Measurements from ENCODE around the gene ASB10.

The ASB10 gene

GRCh38 chr7:151157645-151158329, 29.3 kb downstream of the ASB10 start:
- DNase-seq, result no peak

DNA sequence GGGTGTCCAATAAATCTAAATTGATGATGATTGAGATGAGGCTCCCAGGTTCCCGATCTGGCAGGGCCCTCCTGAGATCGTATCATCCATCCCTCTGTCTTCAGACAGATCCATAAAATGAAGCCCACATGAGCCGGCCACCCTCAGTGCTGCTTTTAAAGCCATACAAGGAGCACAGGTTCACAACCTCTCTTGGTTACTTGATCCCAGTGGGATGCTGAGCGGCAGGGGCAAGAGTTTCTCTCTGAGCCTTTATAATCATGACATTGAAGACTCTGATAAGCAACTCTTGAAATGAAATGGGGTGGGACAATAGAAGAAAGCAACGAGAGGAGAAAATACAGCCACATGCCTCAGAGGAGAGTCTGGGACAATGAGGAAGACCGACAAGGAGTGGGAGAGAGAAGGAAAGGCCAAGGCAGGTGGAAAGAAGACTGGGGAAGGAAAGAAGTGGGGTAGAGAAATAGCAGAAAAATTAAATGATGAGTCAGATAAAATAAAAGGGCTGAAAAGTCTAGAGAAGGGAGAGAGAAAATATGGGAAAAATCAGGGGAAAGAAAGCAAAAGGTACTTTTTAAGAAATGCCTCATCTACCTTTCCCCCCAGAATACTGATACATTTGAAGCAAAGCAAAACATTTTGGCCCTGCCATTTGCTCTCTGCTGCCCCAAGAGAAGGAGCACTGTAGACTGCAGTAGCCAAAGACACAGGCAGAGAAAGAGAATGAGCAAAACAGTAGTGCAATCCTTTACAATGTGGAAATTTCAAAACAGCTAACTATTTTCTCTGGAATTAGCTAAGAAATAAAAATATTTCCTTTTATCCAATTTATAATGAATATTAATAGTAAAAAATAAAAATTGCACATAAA, 34.2 kb downstream of the ASB10 start:
- DNase-seq, result no peak

DNA sequence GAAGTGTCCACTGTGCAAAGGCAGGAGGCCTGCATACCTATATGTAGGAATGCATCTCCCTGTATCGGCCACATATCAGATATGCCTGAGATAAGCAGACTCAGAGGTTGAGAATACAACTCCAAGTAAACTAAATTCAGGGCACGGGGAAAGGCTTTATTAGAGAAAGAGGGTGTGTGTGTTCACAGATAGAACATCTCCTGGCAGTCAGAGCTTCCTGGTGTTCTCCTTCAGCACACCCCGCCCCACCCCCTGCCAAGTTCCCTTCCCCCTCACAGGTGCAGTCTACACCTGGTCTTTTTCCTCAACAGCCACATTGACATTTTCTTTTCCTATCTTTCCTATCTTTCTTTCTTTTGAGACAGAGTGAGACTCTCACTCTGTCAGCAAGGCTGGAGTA, 36.7 kb downstream of the ASB10 start:
- no peak for DNase-seq

- no peak for DNase-seq
These were observed 38.5 kb downstream of the ASB10 start for GRCh38 chr7:151148319-151149259.

DNA sequence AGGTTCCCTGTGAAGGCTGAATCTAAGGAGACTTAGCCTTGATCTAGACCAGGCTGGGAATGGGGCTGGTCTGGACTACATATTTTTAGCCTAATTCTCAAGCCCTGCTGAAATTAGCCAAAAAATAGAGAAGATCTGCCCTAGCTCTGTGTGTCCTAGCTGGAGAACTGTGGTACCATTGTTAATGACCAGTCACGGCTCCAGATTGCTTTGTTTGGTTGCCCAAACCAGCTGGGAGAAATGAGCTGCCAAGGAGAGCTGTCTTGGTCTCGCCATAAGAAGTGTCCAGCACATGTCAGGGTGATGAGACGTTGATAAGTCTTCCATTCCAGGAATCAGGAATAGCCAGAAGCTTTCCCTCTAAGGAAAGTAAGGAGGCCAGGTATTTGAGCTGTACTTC, 40.3 kb downstream of the ASB10 start:
- no peak for DNase-seq

DNA sequence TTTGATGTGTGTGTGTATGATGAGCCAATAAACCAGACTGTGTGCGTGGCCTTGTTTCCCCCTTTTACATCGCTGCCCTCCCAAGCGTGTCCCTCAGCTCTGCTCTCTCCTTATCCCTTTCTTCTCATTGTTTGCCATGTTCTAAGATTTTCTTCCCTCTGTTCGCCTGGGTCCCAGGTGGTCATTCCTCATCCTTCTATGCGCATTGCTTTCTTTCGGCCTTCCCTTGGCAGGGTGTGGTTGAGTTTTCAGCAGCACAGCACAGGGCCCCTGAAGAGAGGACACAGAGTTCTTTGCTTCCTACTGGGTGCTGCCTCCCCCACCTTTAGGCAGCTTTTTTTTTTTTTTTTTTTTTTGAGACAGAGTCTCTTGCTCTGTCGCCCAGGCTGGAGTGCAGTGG, 42.7 kb downstream of the ASB10 start:
- no peak for DNase-seq

- no peak for DNase-seq
These were observed 43.6 kb downstream of the ASB10 start for GRCh38 chr7:151143261-151144015.

GRCh38 chr7:151142686-151143040, 44.4 kb downstream of the ASB10 start:
- DNase-seq, result no peak

DNA sequence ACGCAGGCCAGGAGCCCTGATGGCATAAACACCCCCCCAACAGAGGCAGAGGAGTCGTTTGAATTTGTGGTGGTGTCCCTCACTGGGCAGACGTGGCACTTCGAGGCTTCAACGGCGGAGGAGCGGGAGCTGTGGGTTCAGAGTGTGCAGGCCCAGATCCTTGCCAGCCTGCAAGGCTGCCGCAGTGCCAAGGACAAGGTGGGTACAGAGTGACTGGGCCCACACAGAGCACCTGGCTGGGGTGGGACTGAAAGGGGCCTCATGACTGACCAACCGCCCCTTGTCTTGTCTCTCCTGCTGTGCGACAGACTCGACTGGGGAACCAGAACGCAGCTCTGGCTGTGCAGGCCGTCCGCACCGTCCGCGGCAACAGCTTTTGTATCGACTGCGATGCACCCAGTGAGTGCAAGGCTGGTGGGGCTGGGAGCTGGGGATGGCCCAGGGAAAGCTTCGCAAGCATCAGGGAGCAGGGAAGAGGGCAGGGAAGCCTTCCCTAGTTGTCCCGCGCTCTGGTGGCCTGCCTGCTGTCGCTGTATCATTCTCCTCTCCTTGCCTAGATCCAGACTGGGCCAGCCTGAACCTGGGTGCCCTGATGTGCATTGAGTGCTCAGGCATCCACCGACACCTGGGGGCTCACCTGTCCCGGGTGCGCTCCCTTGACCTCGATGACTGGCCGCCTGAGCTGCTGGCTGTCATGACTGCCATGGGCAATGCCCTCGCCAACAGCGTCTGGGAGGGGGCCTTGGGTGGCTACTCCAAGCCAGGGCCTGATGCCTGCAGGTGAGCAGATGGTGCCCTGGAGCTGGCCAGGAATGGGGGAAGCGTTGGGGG, 45.0 kb downstream of the ASB10 start:
- no peak for DNase-seq

- no peak for DNase-seq
These were observed 45.7 kb downstream of the ASB10 start for GRCh38 chr7:151141311-151141854.

- no peak for DNase-seq
These were observed 46.2 kb downstream of the ASB10 start for GRCh38 chr7:151140826-151141225.

GRCh38 chr7:151139791-151140190, 47.3 kb downstream of the ASB10 start:
- no peak for DNase-seq

- DNase-seq, result no peak
These were observed 47.8 kb downstream of the ASB10 start for GRCh38 chr7:151139071-151139790.

- DNase-seq, result no peak
These were observed 48.7 kb downstream of the ASB10 start for GRCh38 chr7:151138153-151138851.

DNA sequence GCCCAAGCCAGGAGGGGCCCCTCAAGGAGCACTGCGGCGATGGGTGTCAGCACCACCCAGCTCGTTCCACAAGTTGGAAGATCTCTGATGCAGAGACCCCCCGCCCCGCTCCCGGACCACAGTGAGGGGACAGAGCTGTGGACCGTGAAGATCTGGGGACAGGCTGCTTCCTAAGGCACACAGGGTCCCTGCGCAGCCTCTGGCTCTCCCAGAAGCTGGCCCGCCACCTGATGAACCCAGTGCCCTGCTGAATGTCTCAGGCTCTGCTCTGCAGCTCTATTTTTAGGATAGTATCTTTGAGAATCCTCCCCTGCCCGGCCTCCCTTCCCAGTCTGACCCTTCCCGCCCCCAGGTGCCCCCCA, 49.3 kb downstream of the ASB10 start:
- DNase-seq, result no peak

GRCh38 chr7:151137076-151137675, 49.9 kb downstream of the ASB10 start:
- DNase-seq, result no peak

- DNase-seq, result no peak
These were observed 50.9 kb downstream of the ASB10 start for GRCh38 chr7:151135866-151136843.

- no peak for DNase-seq
These were observed 51.6 kb downstream of the ASB10 start for GRCh38 chr7:151135525-151135845.

Data from GF-D8 (cell line).